ENCODE data around the gene FAM120A. TPM values are rescaled to one million over a fixed set of nuclear protein-coding genes. Genes with fewer than 3 reads are reported as not detected.
"Not testable (repeated sequence)": the region's sequence is repeated elsewhere in the genome, so short reads cannot be mapped to it uniquely, and the experiment has no call there.

The FAM120A gene
- total RNA-seq, 2 donors from 2014 or later, result 38.3 to 46.1 TPM

- H3K4me1 Mint-ChIP-seq, result no peaks in the 10 kb centered on the region
- no peaks in the 10 kb centered on the region for H3K27me3 ChIP-seq (ENCODE audit: control insufficient read depth, insufficient read depth, low read length, poor library complexity, severe bottlenecking)
- H3K9me3 ChIP-seq (ENCODE audit: control insufficient read depth, low read length), result no peaks in the 10 kb centered on the region
- H3K27me3 Mint-ChIP-seq (ENCODE audit: insufficient read depth), result peaks cover 3% of the 10 kb centered on the region
- WGBS, 2 experiments (ENCODE audit: insufficient coverage in 1 of 2, insufficient read length in 1 of 2), result 92 to 98% methylated on average over 7 of the region's 7 CpGs
- no peaks in the 10 kb centered on the region for H3K36me3 Mint-ChIP-seq (ENCODE audit: low read depth)
- H3K9ac ChIP-seq (ENCODE audit: extremely low read depth, low read length, poor library complexity, severe bottlenecking), result no peak overlapping the region
- no peak for DNase-seq
- H3K27ac Mint-ChIP-seq, result no peak overlapping the region
- no peaks in the 10 kb centered on the region for H3K36me3 ChIP-seq (ENCODE audit: control insufficient read depth, insufficient read depth, low read length)
- TF ChIP-seq, protein P1, sequence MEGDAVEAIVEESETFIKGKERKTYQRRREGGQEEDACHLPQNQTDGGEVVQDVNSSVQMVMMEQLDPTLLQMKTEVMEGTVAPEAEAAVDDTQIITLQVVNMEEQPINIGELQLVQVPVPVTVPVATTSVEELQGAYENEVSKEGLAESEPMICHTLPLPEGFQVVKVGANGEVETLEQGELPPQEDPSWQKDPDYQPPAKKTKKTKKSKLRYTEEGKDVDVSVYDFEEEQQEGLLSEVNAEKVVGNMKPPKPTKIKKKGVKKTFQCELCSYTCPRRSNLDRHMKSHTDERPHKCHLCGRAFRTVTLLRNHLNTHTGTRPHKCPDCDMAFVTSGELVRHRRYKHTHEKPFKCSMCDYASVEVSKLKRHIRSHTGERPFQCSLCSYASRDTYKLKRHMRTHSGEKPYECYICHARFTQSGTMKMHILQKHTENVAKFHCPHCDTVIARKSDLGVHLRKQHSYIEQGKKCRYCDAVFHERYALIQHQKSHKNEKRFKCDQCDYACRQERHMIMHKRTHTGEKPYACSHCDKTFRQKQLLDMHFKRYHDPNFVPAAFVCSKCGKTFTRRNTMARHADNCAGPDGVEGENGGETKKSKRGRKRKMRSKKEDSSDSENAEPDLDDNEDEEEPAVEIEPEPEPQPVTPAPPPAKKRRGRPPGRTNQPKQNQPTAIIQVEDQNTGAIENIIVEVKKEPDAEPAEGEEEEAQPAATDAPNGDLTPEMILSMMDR (conservative IDR thresholded peaks at IDR 0.05), result no peak
- no peaks in the 10 kb centered on the region for H3K9me3 Mint-ChIP-seq
- no peaks in the 10 kb centered on the region for H3K4me1 ChIP-seq (ENCODE audit: control insufficient read depth, insufficient read depth, low read length)
- no peak overlapping the region for H3K27ac ChIP-seq (ENCODE audit: low read depth, low read length)
- H3K4me3 ChIP-seq (ENCODE audit: low read length), result no peak overlapping the region
- H3K4me3 Mint-ChIP-seq, result no peak overlapping the region
Observed at GRCh38 chr9:93436655-93437407, 14.7 kb upstream of the FAM120A start.

DNA sequence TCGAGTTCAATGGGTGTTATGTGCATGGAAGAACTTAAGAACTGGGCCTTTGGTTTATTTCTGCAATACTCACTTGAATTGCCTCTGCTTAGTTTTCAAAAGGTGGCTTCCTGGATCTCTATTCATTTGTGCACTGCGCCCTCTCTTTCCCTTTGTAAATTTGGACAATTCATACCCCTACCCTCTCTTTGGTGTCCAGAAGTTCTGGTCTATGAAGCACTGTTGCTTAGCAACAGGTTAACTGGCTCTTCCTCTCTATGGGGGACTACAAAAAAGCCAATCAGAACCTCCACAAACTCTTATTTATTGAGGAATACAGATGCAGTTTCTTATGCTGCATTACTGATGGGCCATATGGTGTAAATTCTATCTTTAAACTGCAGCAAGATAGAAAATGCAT, 13.5 kb upstream of the FAM120A start:
- H3K27ac ChIP-seq (ENCODE audit: low read depth, low read length), result no peak overlapping the region
- H3K4me3 ChIP-seq (ENCODE audit: low read length), result no peak overlapping the region
- no peaks in the 10 kb centered on the region for H3K36me3 ChIP-seq (ENCODE audit: control insufficient read depth, insufficient read depth, low read length)
- H3K4me1 ChIP-seq (ENCODE audit: control insufficient read depth, insufficient read depth, low read length), result no peaks in the 10 kb centered on the region
- H3K9ac ChIP-seq (ENCODE audit: extremely low read depth, low read length, poor library complexity, severe bottlenecking), result no peak overlapping the region
- TF ChIP-seq, protein P1 (conservative IDR thresholded peaks at IDR 0.05), result no peak
- whole genome bisulfite sequencing, 2 experiments (ENCODE audit: insufficient coverage in 1 of 2, insufficient read length in 1 of 2), result 75 to 87% methylated on average over 2 of the region's 2 CpGs
- Mint-ChIP-seq H3K27ac (no peak overlapping the region), H3K27me3 (ENCODE audit: insufficient read depth) (peaks cover 3% of the 10 kb centered on the region), H3K4me3 (no peak overlapping the region), H3K9me3 (no peaks in the 10 kb centered on the region), H3K36me3 (ENCODE audit: low read depth) (no peaks in the 10 kb centered on the region), H3K4me1 (no peaks in the 10 kb centered on the region)
- H3K27me3 ChIP-seq (ENCODE audit: control insufficient read depth, insufficient read depth, low read length, poor library complexity, severe bottlenecking), result no peaks in the 10 kb centered on the region
- no peak for DNase-seq
- no peaks in the 10 kb centered on the region for H3K9me3 ChIP-seq (ENCODE audit: control insufficient read depth, low read length)

DNA sequence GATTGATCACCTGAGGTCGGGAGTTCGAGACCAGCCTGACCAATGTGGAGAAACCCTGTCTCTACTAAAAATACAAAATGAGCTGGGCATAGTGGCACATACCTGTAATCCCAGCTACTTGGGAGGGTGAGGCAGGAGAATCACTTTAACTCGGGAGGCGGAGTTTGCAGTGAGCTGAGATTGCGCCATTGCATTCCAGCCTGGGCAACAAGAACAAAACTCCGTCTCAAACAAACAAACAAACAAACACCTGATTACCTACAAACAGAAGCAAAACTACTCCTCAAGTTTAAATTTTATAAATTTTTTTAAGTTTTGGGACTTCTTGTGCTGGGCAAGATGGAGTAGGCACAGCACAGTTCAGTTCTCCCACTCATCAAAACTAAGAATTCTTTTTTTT, 12.2 kb upstream of the FAM120A start:
- 99 to 100% methylated on average over 5 to 6 of the region's 6 CpGs for WGBS, 2 experiments (ENCODE audit: insufficient coverage in 1 of 2, insufficient read length in 1 of 2)

More for the DNA sequence above, 12.2 kb upstream of the FAM120A start:
- H3K4me1 ChIP-seq (ENCODE audit: control insufficient read depth, insufficient read depth, low read length); H3K4me3 Mint-ChIP-seq; H3K4me1 Mint-ChIP-seq; H3K9me3 ChIP-seq (ENCODE audit: control insufficient read depth, low read length); H3K36me3 Mint-ChIP-seq (ENCODE audit: low read depth); DNase-seq; H3K27ac Mint-ChIP-seq; H3K4me3 ChIP-seq (ENCODE audit: low read length); H3K9me3 Mint-ChIP-seq; H3K27me3 Mint-ChIP-seq (ENCODE audit: insufficient read depth); H3K27ac ChIP-seq (ENCODE audit: low read depth, low read length); H3K36me3 ChIP-seq (ENCODE audit: control insufficient read depth, insufficient read depth, low read length); H3K9ac ChIP-seq (ENCODE audit: extremely low read depth, low read length, poor library complexity, severe bottlenecking); H3K27me3 ChIP-seq (ENCODE audit: control insufficient read depth, insufficient read depth, low read length, poor library complexity, severe bottlenecking): not testable (repeated sequence)

Measured in endodermal cell (in vitro differentiated cells).